OCI-LY3 (cell line): Measurements from ENCODE around the gene PLSCR4.

Experiments used
- EZH2phosphoT487 ChIP-seq: fragments of 200-600 bp; shearing (Covaris generic); IDR thresholded peaks from 2 replicates; pipeline ENCODE4 v1.6.1; 2018; ENCODE audit warnings: antibody characterized with exemption, mixed run types, low read depth
- TF ChIP-seq, protein P1 (sequence below): fragments of 200-600, 300-600 bp; sonication (generic); IDR thresholded peaks from 2 replicates; pipeline ENCODE4 v1.5.1; 2014; ENCODE audit warnings: antibody characterized with exemption, low read length, low read depth

DNA sequence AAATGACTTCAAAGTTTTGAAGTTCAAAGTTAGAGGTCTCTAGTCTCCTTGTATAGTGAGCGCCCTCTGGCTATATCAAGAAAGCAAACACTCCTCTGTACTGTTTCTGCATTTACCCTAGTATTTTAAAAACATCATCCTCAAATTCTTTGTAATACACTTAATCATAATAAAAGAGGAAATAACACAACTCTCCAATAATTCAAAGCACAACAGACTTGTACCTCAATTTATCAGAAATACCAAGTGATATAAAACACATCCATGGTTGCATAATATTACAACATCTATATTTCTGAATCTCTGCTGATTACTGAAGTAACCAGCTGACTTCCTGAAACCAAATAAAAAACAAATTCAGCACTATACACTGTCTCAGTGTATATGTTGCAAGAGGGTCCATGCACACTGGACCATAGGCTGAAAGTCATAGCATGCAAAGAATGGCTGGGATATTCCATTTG lies 102.4 kb downstream of the PLSCR4 start:
- TF ChIP-seq, protein P1, sequence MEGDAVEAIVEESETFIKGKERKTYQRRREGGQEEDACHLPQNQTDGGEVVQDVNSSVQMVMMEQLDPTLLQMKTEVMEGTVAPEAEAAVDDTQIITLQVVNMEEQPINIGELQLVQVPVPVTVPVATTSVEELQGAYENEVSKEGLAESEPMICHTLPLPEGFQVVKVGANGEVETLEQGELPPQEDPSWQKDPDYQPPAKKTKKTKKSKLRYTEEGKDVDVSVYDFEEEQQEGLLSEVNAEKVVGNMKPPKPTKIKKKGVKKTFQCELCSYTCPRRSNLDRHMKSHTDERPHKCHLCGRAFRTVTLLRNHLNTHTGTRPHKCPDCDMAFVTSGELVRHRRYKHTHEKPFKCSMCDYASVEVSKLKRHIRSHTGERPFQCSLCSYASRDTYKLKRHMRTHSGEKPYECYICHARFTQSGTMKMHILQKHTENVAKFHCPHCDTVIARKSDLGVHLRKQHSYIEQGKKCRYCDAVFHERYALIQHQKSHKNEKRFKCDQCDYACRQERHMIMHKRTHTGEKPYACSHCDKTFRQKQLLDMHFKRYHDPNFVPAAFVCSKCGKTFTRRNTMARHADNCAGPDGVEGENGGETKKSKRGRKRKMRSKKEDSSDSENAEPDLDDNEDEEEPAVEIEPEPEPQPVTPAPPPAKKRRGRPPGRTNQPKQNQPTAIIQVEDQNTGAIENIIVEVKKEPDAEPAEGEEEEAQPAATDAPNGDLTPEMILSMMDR = peak; percentile 63
- TF ChIP-seq EZH2phosphoT487 = no peak
